Kidney epithelial cell (primary cell): ENCODE measurements around the gene OSGEP. TPM values are rescaled to one million over a fixed set of nuclear protein-coding genes. Genes with fewer than 3 reads are reported as not detected.

Source experiments
- DNase-seq: peaks from one replicate; pipeline ENCODE4 v3.0.0-alpha.2; 2010; ENCODE audit warnings: low read depth
- H3K27me3 ChIP-seq: 2 replicates; pipeline ENCODE4 v1.6.0; 2011; ENCODE audit warnings: low read length; ENCODE audit not compliant: control insufficient read depth, insufficient read depth
- H3K36me3 ChIP-seq: 2 replicates; pipeline ENCODE4 v1.5.1; 2011; ENCODE audit warnings: low read length; ENCODE audit not compliant: control insufficient read depth, insufficient read depth
- H3K4me3 ChIP-seq: 2 replicates; pipeline ENCODE4 v1.5.1; 2011; ENCODE audit warnings: low read depth, mild to moderate bottlenecking, control low read depth, low read length
- total RNA-seq: library from RNA; depleted of rRNA; stranded (reverse); fragments of >200 nt; gene quantifications from 2 replicates; pipeline ENCODE4 v1.2.3, GENCODE V29; 2015
- TF ChIP-seq, protein P1 (sequence below): IDR thresholded peaks from 2 replicates; pipeline ENCODE4 v1.5.1; 2011; ENCODE audit warnings: mild to moderate bottlenecking, moderate library complexity, low read length, control low read depth, inconsistent platforms; ENCODE audit not compliant: insufficient read depth, poor library complexity, severe bottlenecking

Gene OSGEP
- total RNA-seq = 46.6 and 61.1 TPM in 2 replicates

DNA sequence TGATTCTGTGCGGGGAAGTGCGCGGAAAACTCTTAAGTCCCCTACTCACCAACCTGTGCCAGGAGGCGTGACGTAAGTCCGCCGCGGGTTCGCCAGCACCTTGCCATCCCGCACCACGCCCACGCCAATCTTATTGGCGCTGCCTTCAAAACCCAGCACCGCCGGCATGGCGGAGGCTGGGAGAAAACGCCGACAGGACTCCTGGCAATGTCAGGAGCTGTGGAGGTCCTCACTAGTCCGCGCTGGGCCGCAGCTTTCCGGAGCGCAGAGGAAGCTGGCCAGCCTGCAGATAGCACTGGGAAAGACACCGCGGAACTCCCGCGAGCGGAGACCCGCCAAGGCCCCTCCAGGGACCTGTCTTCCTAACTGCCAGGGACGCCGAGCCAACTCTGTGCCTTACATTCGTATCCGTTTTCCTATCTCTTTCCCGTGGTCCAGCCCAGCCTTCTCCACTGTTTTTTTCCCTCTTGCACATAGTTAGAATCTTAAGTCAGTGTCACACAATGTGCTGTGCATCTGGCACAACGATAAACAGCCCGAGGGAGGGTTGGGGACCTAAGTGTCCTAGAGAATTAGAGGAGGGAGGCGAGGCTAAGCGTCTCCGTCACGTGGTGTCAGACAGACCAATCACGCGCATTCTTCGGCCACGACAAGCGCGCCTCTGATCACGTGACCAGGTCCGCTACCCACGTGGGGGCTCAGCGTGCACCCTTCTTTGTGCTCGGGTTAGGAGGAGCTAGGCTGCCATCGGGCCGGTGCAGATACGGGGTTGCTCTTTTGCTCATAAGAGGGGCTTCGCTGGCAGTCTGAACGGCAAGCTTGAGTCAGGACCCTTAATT lies at the start of gene OSGEP, which contains the start of gene APEX1:
Gene OSGEP, minus strand, starts transcription at position 297 of the 839 bp plus-strand sequence. Its CDS starts 129 bp downstream, at position 168.
Gene APEX1, plus strand, starts transcription at position 711 of the 839 bp plus-strand sequence. CDS start 420 bp downstream, outside the sequence.
- TF ChIP-seq, protein P1, sequence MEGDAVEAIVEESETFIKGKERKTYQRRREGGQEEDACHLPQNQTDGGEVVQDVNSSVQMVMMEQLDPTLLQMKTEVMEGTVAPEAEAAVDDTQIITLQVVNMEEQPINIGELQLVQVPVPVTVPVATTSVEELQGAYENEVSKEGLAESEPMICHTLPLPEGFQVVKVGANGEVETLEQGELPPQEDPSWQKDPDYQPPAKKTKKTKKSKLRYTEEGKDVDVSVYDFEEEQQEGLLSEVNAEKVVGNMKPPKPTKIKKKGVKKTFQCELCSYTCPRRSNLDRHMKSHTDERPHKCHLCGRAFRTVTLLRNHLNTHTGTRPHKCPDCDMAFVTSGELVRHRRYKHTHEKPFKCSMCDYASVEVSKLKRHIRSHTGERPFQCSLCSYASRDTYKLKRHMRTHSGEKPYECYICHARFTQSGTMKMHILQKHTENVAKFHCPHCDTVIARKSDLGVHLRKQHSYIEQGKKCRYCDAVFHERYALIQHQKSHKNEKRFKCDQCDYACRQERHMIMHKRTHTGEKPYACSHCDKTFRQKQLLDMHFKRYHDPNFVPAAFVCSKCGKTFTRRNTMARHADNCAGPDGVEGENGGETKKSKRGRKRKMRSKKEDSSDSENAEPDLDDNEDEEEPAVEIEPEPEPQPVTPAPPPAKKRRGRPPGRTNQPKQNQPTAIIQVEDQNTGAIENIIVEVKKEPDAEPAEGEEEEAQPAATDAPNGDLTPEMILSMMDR = no peak
- H3K36me3 ChIP-seq = peaks cover 3% of the 10 kb centered on the region
- peak; percentile 90 for DNase-seq

DNA sequence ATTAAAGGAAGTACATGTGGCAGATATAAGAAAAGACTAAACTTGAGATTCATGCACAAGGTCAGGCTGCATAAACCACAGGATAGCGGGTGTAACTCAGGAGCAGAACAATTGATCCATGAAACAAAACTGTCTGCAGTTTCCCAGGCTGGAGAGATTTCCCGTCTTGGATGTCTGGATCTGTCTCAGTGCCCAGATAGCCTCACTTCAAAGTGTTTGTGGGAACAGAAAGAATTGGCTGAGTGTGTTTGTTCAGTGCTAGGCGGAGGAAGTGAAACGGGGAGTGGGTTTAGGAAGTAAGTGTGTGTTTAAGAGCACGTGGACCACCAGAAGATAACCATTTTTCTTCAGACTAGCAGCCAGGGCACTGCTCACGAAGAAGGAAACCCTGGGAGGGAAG lies 49.3 kb upstream of the OSGEP start:
- Histone ChIP-seq H3K4me3 (no peak overlapping the region), H3K36me3 (no peaks in the 10 kb centered on the region), H3K27me3 (no peaks in the 10 kb centered on the region)
- no peak for DNase-seq
- TF ChIP-seq, protein P1 = no peak

More for the DNA sequence above, at the start of gene OSGEP, which contains the start of gene APEX1:
- peak within 1 kb of the TSS; percentile 69 for H3K4me3 ChIP-seq
- no peaks in the 10 kb centered on the region for H3K27me3 ChIP-seq

DNA sequence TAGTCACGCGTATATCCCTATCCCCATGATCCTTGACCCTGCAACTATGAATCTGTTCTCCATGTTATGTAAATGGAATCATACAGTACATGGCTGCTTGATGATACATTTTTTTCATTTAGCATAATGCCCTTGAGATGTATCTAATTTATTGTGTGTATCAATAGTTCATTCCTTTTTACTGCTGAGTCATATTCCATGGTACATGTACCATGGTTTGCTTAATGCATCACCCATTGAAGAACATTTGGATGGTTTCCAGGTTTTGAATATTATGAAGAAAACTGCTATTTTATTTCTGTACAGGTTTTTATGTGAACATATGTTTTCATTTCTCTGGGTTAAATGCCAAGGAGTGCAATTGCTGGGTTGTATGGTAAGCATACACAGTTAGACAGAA lies 46.7 kb upstream of the OSGEP start:
- DNase-seq = no peak
- TF ChIP-seq, protein P1 = no peak
- no peak overlapping the region for H3K4me3 ChIP-seq

DNA sequence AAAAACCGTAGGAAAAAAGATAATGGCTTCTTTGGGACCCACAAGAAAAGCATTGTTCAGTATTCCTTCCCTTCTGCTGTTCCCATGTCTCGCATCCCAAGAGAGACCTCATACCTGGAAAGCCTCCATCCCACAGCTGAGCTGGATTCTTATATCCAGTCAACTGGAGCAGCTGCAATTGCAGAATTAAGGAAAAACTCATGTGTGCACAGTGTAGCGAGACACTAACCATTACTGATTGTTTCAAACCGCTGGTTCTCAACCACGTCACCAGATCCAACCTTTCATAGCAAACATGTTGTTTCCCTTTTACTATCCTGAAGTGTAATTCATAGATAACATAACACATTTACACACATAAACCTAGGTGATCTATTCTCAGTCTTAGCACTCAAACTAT lies 45.3 kb upstream of the OSGEP start:
- Histone ChIP-seq H3K27me3 (no peaks in the 10 kb centered on the region), H3K36me3 (no peaks in the 10 kb centered on the region), H3K4me3 (no peak overlapping the region)
- TF ChIP-seq, protein P1 = no peak
- no peak for DNase-seq

More for the DNA sequence above, 46.7 kb upstream of the OSGEP start:
- Histone ChIP-seq H3K27me3 (no peaks in the 10 kb centered on the region), H3K36me3 (no peaks in the 10 kb centered on the region)

DNA sequence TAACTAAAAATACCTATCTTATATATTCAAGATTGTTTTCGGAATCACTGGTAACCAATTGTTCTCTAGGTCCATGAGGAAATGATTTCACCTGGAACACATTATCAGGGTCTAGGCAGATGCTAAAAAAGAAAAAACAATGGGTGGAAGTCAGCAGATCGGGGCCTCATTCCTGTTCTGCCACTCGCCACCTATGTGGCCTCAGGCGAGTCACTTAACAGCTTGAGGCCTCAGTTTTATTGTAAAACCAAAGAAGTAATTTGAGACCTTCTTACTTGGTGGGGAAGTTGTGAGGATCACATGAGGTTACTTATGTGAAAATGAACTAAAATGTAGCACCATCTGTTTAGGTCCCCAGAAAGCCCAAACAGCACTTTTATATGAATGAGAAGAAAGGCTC lies 44.5 kb upstream of the OSGEP start:
- no peak overlapping the region for H3K4me3 ChIP-seq
- DNase-seq = no peak
- no peaks in the 10 kb centered on the region for H3K36me3 ChIP-seq
- H3K27me3 ChIP-seq = no peaks in the 10 kb centered on the region
- TF ChIP-seq, protein P1 = no peak
